CD4-positive, alpha-beta memory T cell (primary cell): ENCODE measurements around the gene PACRG. TPM values are rescaled to one million over a fixed set of nuclear protein-coding genes. Genes with fewer than 3 reads are reported as not detected.

Experiments
- CTCF ChIA-PET: fragments of 350-600 bp; sonication (Branson Sonifier 250); formaldehyde crosslinking; loops from one replicate; lab custom pipeline; 2021; ENCODE audit warnings: inconsistent platforms; ENCODE audit not compliant: partially characterized antibody; lab: Charles Lee
- POLR2A ChIA-PET: fragments of 350-600 bp; sonication (Branson Sonifier 250); formaldehyde crosslinking; loops from one replicate; lab custom pipeline; 2021; ENCODE audit not compliant: partially characterized antibody; lab: Charles Lee
- DNase-seq, 5 donors: peaks; one replicate each; pipeline versions ENCODE4 v3.0.0 to v3.0.0-alpha.2; 2020 to 2022; ENCODE audit warnings: mixed read lengths in 1 of 5
- H3K27ac ChIP-seq: one replicate; pipeline ENCODE4 v1.7.0; 2013; ENCODE audit warnings: low read depth, low read length
- H3K27me3 ChIP-seq: 2 replicates; pipeline ENCODE4 v1.7.0; 2013; ENCODE audit warnings: mild to moderate bottlenecking, low read length, moderate library complexity; ENCODE audit not compliant: insufficient read depth
- H3K36me3 ChIP-seq: 2 replicates; pipeline ENCODE4 v1.7.0; 2013; ENCODE audit warnings: mild to moderate bottlenecking, low read length, moderate library complexity; ENCODE audit not compliant: insufficient read depth
- H3K4me1 ChIP-seq: 2 replicates; pipeline ENCODE4 v1.7.0; 2013; ENCODE audit warnings: mild to moderate bottlenecking, low read length, moderate library complexity; ENCODE audit not compliant: insufficient read depth
- H3K4me3 ChIP-seq, 2 donors: one replicate each; pipeline ENCODE4 v1.7.0; 2013; ENCODE audit warnings: low read length in 2 of 2, mild to moderate bottlenecking in 1 of 2
- H3K9me3 ChIP-seq, 2 donors: one replicate each; pipeline ENCODE4 v1.7.0; 2013; ENCODE audit warnings: low read length in 2 of 2, control low read depth in 1 of 2; ENCODE audit not compliant: control insufficient read depth in 1 of 2
- H3K27ac Mint-ChIP-seq, 7 donors: one replicate each; pipeline ENCODE4 v1.8.0; 2020 to 2021; ENCODE audit warnings: mixed read lengths in 7 of 7, mild to moderate bottlenecking in 6 of 7, inconsistent platforms in 3 of 7, moderate library complexity in 3 of 7
- H3K27me3 Mint-ChIP-seq, 2 donors: one replicate each; pipeline ENCODE4 v1.8.0; 2020 to 2021; ENCODE audit warnings: mixed read lengths in 2 of 2
- H3K36me3 Mint-ChIP-seq, 2 donors: one replicate each; pipeline ENCODE4 v1.8.0; 2020 to 2021; ENCODE audit warnings: mixed read lengths in 2 of 2, inconsistent platforms in 1 of 2, mild to moderate bottlenecking in 1 of 2
- H3K4me1 Mint-ChIP-seq, 4 donors: one replicate each; pipeline ENCODE4 v1.8.0; 2020 to 2021; ENCODE audit warnings: mixed read lengths in 4 of 4, mild to moderate bottlenecking in 1 of 4
- H3K4me3 Mint-ChIP-seq, 8 donors: one replicate each; pipeline ENCODE4 v1.8.0; 2020 to 2021; ENCODE audit warnings: mixed read lengths in 8 of 8, mild to moderate bottlenecking in 7 of 8, moderate library complexity in 6 of 8, inconsistent platforms in 3 of 8
- H3K9me3 Mint-ChIP-seq, 8 donors: one replicate each; pipeline ENCODE4 v1.8.0; 2020 to 2021; ENCODE audit warnings: mixed read lengths in 8 of 8, mild to moderate bottlenecking in 5 of 8, inconsistent platforms in 3 of 8, moderate library complexity in 1 of 8
- intact Hi-C: fragments of 100-400 bp; cut with micrococcal nuclease; formaldehyde crosslinking; loops from one replicate; pipeline ENCODE4 v1.15.1; 2023
- polyA plus RNA-seq, 2 donors: library from polyadenylated mRNA; unstranded; fragments of 300-500 nt; fragmentation: Illumina TruSeq; gene quantifications; one replicate each; pipeline ENCODE4 v1.2.3, GENCODE V29; 2021
- total RNA-seq, 2 experiments: library from RNA; stranded (reverse); gene quantifications; one replicate each; pipeline ENCODE4 v1.2.3, GENCODE V29; 2021

Gene PACRG
- total and polyA plus RNA-seq, 4 experiments from 2014 or later: 0.21 to 1.5 (median 0.81) TPM; not detected in 1

DNA sequence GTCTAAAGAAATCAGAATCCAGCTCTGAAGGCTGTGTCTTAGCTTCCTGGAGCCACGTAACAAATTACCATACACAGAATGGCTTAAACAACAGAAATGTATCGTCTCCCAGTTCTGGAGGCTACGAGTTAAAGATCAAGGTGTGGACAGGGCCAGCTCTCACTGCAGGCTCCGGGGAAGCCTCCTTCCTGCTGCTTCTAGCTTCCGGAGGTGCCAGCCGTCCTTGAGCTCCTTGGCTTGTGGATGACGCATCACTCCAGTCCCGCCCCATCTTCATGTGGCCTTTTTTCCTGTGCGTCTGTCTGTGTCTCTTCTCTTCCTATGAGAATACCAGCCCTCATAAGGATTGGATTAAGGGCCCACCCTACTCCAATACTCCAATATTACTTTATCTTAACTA, 367.6 kb downstream of the PACRG start:
- Histone ChIP-seq H3K36me3 (no peaks in the 10 kb centered on the region), H3K9me3 (no peaks in the 10 kb centered on the region), H3K27me3 (no peaks in the 10 kb centered on the region), H3K4me1 (no peaks in the 10 kb centered on the region), H3K4me3 (no peak overlapping the region), H3K27ac (no peak overlapping the region)
- Mint-ChIP-seq H3K36me3 (no peaks in the 10 kb centered on the region), H3K4me1 (no peaks in the 10 kb centered on the region), H3K27ac (no peak overlapping the region), H3K27me3 (peaks cover 0 to 2% of the 10 kb centered on the region in 2 donors), H3K4me3 (no peak overlapping the region), H3K9me3 (peaks cover 0 to 4% (median 0%) of the 10 kb centered on the region in 8 donors)
- POLR2A ChIA-PET: no interaction called here
- intact Hi-C loops: no loop called here
- CTCF ChIA-PET: interaction anchor here (1.8 kb wide), 1 partner anchor 10 kb away, joined by 3 read pairs; no protein-coding TSS in a partner anchor
- DNase-seq: no peak

DNA sequence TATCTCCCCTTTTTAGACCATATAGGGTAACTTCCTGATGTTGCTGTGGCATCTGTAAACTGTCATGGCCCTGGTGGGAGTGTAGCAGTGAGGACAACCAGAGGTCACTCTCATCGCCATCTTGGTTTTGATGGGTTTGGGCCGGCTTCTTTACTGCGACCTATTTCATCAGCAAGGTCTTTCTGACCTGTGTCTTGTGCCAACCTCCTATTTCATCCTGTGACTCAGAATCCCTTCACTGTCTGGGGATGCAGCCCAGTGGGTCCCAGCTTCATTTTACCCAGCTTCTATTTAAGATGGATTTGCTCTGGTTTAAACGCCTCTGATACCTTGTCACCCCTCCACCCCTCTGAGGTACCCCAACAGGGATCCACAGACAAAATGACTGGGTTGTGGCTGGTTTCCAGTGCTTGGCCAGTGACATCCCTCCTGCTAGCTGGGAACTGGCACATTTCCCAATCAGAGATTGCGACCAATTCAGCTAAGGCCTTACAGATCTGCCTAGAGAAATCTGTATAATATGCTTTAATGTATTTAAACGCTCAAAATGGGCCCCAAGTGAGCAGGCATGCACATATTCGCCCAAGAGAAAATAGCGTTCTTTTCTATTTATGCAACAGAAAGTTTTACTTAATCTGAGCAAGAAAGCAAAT, 371.2 kb downstream of the PACRG start:
- no peak overlapping the region for H3K27ac Mint-ChIP-seq
- Histone ChIP-seq H3K36me3 (no peaks in the 10 kb centered on the region), H3K4me3 (no peak overlapping the region), H3K27me3 (no peaks in the 10 kb centered on the region), H3K4me1 (no peaks in the 10 kb centered on the region), H3K9me3 (no peaks in the 10 kb centered on the region), H3K27ac (no peak overlapping the region)
- no peaks in the 10 kb centered on the region for H3K4me1 Mint-ChIP-seq
- no peak for DNase-seq
- ChIA-PET POLR2A (no interaction called here), CTCF (no interaction called here)
- no peak overlapping the region for H3K4me3 Mint-ChIP-seq
- intact Hi-C loops: no loop called here
- H3K27me3 Mint-ChIP-seq: peaks cover 0 to 2% of the 10 kb centered on the region in 2 donors
- peaks cover 0 to 6% (median 0%) of the 10 kb centered on the region in 8 donors for H3K9me3 Mint-ChIP-seq
- no peaks in the 10 kb centered on the region for H3K36me3 Mint-ChIP-seq

GRCh38 chr6:163099621-163100171, 371.9 kb downstream of the PACRG start:
- peaks cover 0 to 2% of the 10 kb centered on the region in 2 donors for H3K27me3 Mint-ChIP-seq
- Histone ChIP-seq H3K27ac (no peak overlapping the region), H3K4me1 (no peaks in the 10 kb centered on the region), H3K9me3 (no peaks in the 10 kb centered on the region), H3K27me3 (no peaks in the 10 kb centered on the region), H3K36me3 (no peaks in the 10 kb centered on the region), H3K4me3 (no peak overlapping the region)
- H3K36me3 Mint-ChIP-seq: no peaks in the 10 kb centered on the region
- ChIA-PET CTCF (no interaction called here), POLR2A (no interaction called here)
- no peak overlapping the region for H3K4me3 Mint-ChIP-seq
- H3K27ac Mint-ChIP-seq: no peak overlapping the region
- intact Hi-C loops: no loop called here
- no peak for DNase-seq
- peaks cover 0 to 9% (median 0%) of the 10 kb centered on the region in 8 donors for H3K9me3 Mint-ChIP-seq
- H3K4me1 Mint-ChIP-seq: no peaks in the 10 kb centered on the region

GRCh38 chr6:163100259-163100658, 372.5 kb downstream of the PACRG start:
- intact Hi-C loops: no loop called here
- POLR2A ChIA-PET: no interaction called here
- Histone ChIP-seq H3K27ac (no peak overlapping the region), H3K4me1 (no peaks in the 10 kb centered on the region), H3K9me3 (no peaks in the 10 kb centered on the region), H3K36me3 (no peaks in the 10 kb centered on the region), H3K27me3 (no peaks in the 10 kb centered on the region), H3K4me3 (no peak overlapping the region)
- peaks cover 0 to 9% (median 0%) of the 10 kb centered on the region in 8 donors for H3K9me3 Mint-ChIP-seq
- no peak overlapping the region for H3K4me3 Mint-ChIP-seq
- H3K4me1 Mint-ChIP-seq: no peaks in the 10 kb centered on the region
- no peaks in the 10 kb centered on the region for H3K36me3 Mint-ChIP-seq
- peaks cover 0 to 2% of the 10 kb centered on the region in 2 donors for H3K27me3 Mint-ChIP-seq
- DNase-seq: no peak
- H3K27ac Mint-ChIP-seq: no peak overlapping the region
- CTCF ChIA-PET: no interaction called here

GRCh38 chr6:163113358-163113962, 385.7 kb downstream of the PACRG start:
- Mint-ChIP-seq H3K4me1 (no peaks in the 10 kb centered on the region), H3K36me3 (no peaks in the 10 kb centered on the region), H3K27ac (no peak overlapping the region), H3K9me3 (peaks cover 0 to 31% (median 18%) of the 10 kb centered on the region in 8 donors), H3K27me3 (no peaks in the 10 kb centered on the region), H3K4me3 (no peak overlapping the region)
- CTCF ChIA-PET: no interaction called here
- Histone ChIP-seq H3K27me3 (no peaks in the 10 kb centered on the region), H3K27ac (no peak overlapping the region), H3K4me1 (no peaks in the 10 kb centered on the region), H3K9me3 (peaks cover 0 to 8% of the 10 kb centered on the region in 2 donors), H3K4me3 (no peak overlapping the region), H3K36me3 (no peaks in the 10 kb centered on the region)
- POLR2A ChIA-PET: no interaction called here
- no peak for DNase-seq
- intact Hi-C loops: no loop called here

- no peak for DNase-seq
- Histone ChIP-seq H3K36me3 (no peaks in the 10 kb centered on the region), H3K27me3 (no peaks in the 10 kb centered on the region), H3K9me3 (no peaks in the 10 kb centered on the region), H3K4me3 (no peak overlapping the region), H3K27ac (no peak overlapping the region), H3K4me1 (no peaks in the 10 kb centered on the region)
- POLR2A ChIA-PET: no interaction called here
- no peak overlapping the region for H3K27ac Mint-ChIP-seq
- intact Hi-C loops: no loop called here
- CTCF ChIA-PET: interaction anchor here (1.4 kb wide), 1 partner anchor 9 kb away, joined by 4 read pairs; no protein-coding TSS in a partner anchor
- H3K9me3 Mint-ChIP-seq: peaks cover 0 to 10% (median 3%) of the 10 kb centered on the region in 8 donors
- H3K4me3 Mint-ChIP-seq: no peak overlapping the region
- H3K4me1 Mint-ChIP-seq: no peaks in the 10 kb centered on the region
- no peaks in the 10 kb centered on the region for H3K27me3 Mint-ChIP-seq
- no peaks in the 10 kb centered on the region for H3K36me3 Mint-ChIP-seq
Measured at GRCh38 chr6:163118941-163119340, 391.2 kb downstream of the PACRG start.

DNA sequence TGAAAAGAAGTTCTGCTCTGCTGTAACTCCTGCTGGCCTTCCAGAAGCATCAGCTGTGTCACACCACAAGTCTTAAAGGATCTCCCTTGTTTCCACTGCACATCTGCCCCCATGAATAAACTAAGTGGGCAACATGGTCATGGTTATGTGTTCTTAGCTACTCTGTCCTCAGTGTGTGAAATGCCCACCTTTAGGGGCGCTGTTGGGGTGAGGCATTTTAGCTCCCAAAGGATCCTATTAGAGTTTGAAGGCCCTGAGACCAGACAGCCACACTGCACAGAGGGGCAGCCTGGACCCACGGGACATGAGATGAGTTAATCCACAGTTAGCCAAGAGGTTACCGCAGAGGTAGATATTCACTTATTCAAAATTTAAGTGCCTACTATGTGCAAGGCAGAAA, 392.4 kb downstream of the PACRG start:
- ChIA-PET CTCF (no interaction called here), POLR2A (no interaction called here)
- Histone ChIP-seq H3K4me3 (no peak overlapping the region), H3K27me3 (no peaks in the 10 kb centered on the region), H3K9me3 (no peaks in the 10 kb centered on the region), H3K4me1 (no peaks in the 10 kb centered on the region), H3K27ac (no peak overlapping the region), H3K36me3 (no peaks in the 10 kb centered on the region)
- no peak for DNase-seq
- intact Hi-C loops: no loop called here
- Mint-ChIP-seq H3K4me1 (no peaks in the 10 kb centered on the region), H3K27ac (no peak overlapping the region), H3K27me3 (no peaks in the 10 kb centered on the region), H3K4me3 (no peak overlapping the region), H3K36me3 (no peaks in the 10 kb centered on the region), H3K9me3 (peaks cover 0 to 3% (median 0%) of the 10 kb centered on the region in 8 donors)
